NK-92 treated with Interleukin-12 subunit alpha and Interleukin-12 subunit beta, amount 100 ng/mL, for 24 hours (cell line): ENCODE results near the gene UHRF2.
"Not testable (repeated sequence)": the region's sequence is repeated elsewhere in the genome, so short reads cannot be mapped to it uniquely, and the experiment has no call there.

Experiments
- DNase-seq: peaks from one replicate; lab custom pipeline; 2025; lab: John Stamatoyannopoulos, UW

The UHRF2 gene, protein sequence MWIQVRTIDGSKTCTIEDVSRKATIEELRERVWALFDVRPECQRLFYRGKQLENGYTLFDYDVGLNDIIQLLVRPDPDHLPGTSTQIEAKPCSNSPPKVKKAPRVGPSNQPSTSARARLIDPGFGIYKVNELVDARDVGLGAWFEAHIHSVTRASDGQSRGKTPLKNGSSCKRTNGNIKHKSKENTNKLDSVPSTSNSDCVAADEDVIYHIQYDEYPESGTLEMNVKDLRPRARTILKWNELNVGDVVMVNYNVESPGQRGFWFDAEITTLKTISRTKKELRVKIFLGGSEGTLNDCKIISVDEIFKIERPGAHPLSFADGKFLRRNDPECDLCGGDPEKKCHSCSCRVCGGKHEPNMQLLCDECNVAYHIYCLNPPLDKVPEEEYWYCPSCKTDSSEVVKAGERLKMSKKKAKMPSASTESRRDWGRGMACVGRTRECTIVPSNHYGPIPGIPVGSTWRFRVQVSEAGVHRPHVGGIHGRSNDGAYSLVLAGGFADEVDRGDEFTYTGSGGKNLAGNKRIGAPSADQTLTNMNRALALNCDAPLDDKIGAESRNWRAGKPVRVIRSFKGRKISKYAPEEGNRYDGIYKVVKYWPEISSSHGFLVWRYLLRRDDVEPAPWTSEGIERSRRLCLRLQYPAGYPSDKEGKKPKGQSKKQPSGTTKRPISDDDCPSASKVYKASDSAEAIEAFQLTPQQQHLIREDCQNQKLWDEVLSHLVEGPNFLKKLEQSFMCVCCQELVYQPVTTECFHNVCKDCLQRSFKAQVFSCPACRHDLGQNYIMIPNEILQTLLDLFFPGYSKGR

GRCh38 chr9:6412487-6413364 lies at the start of gene UHRF2:
TSS of gene UHRF2 (plus strand) at chr9:6413199. CDS start at chr9:6413491, 292 bp downstream.
- DNase-seq, result peak; percentile 98

DNA sequence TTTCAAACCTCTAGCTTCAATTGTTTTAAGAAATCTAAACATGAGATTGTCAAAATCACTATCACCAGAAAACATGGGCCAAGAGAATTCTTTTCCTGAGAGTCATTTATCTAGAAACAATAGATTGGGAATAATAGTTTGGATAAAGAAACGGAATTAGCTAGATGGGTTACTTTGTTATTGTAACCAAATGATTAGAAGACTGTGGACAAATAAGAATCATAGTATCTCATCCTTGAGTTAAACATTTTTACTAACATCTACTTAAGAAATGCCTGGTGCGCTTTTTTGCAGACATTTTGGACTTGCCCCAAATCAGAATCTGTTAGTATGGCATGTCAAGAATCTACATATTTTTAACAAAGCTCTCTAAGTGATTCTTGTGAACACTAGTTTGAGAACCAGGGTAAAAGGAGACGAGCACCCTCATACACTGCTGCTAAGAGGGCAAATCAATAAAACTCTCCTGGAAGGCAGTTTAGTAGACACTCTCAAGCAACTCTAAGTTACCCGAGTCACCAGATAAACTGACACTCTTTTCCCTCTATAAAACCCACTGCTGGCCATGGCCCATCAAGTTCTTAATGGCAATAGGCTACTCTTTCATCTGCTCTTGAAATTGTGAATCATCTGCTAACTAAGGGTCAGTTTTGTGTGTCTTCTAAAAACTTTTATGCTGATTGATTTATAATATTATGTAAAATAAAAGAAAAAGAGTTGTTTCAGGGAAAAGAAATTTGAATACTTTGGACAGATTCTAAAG lies 45.7 kb upstream of the UHRF2 start:
- DNase-seq, result no peak

DNA sequence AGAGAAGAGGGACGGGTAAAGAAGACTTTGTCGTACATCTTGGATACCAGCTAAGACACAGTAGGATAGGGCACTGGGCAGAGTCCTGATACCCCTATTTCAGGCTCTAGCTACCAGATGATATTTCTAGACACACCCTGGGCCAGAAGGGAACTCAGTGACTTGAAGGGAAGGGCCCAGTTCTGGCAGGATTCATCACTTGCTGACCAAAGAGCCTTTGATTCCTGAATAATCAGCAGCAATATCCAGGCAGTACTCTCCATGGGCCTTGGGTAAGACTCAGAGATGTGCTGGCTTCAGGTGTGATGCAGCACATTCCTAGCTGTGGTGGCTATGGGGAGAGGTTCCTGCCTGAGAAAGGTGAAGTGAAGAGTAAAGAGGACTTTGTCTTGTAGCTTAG lies 44.2 kb upstream of the UHRF2 start:
- no peak for DNase-seq

GRCh38 chr9:6381477-6382012 lies 31.5 kb upstream of the UHRF2 start:
- DNase-seq, result not testable (repeated sequence)

- DNase-seq, result no peak
Measured at GRCh38 chr9:6382681-6383080, 30.3 kb upstream of the UHRF2 start.

GRCh38 chr9:6383551-6384225 lies 29.3 kb upstream of the UHRF2 start:
- DNase-seq, result no peak

DNA sequence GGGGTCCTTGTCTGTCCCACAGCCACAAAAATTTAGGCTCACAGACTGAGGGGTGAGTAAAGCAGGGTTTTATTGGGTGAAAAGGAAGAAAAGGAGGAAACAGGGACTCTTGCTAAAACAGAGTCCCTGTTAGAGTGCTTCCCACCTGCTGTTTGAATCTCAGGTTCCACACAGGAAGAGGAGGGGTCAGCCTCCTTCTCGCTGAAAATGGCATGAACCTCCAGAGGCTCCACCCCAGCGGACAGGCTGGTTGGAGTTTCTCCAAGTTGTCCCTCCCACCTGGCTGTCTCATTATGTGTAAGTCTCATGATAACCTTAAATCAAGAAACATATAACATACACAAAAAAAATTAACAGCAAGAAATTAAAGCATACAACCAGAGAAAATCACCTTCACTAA lies 28.3 kb upstream of the UHRF2 start:
- DNase-seq, result no peak

DNA sequence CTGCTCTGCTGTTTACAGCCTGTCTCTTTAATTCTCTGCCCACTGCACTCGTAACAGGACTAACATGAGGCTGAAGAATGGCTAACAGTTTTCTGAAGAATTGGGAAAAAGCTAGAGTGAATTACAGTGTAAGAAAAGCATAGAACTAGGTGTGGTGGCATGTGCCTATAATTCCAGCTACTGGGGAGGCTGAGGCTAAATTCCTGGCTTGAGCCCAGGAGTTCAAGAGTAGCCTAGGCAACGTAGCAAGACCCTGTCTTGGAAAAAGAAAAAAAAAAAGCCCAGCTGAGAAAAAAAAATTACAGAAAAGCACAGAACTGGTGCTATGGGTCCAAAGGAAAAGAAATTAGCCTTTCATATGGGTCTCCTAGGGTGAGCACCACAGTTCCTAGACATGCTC lies 13.9 kb upstream of the UHRF2 start:
- DNase-seq, result no peak

GRCh38 chr9:6405371-6405770 lies 7.6 kb upstream of the UHRF2 start:
- DNase-seq, result no peak

GRCh38 chr9:6407778-6408177 lies 5.2 kb upstream of the UHRF2 start:
- DNase-seq, result no peak

GRCh38 chr9:6408320-6408719 lies 4.7 kb upstream of the UHRF2 start:
- DNase-seq, result no peak

DNA sequence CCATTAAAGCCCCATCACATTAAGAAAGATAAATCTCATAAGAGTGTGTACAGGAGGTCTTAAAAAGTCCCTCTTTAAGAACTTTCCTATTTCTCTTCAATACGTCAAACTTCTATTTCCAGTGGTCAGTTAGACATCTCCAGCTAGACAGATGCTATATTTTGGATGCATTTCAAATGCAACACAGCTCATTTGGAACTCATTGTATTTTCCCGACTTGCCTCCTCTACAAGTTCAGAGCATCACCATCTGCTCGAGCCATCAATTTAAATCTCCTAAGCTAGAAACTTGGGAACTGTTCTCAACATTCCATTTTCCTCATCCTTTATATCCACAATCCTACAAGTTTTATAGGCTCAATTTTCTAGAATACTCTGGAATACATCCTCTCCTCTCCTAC lies 3.2 kb upstream of the UHRF2 start:
- no peak for DNase-seq

GRCh38 chr9:6410633-6411032 lies 2.4 kb upstream of the UHRF2 start:
- DNase-seq, result no peak

DNA sequence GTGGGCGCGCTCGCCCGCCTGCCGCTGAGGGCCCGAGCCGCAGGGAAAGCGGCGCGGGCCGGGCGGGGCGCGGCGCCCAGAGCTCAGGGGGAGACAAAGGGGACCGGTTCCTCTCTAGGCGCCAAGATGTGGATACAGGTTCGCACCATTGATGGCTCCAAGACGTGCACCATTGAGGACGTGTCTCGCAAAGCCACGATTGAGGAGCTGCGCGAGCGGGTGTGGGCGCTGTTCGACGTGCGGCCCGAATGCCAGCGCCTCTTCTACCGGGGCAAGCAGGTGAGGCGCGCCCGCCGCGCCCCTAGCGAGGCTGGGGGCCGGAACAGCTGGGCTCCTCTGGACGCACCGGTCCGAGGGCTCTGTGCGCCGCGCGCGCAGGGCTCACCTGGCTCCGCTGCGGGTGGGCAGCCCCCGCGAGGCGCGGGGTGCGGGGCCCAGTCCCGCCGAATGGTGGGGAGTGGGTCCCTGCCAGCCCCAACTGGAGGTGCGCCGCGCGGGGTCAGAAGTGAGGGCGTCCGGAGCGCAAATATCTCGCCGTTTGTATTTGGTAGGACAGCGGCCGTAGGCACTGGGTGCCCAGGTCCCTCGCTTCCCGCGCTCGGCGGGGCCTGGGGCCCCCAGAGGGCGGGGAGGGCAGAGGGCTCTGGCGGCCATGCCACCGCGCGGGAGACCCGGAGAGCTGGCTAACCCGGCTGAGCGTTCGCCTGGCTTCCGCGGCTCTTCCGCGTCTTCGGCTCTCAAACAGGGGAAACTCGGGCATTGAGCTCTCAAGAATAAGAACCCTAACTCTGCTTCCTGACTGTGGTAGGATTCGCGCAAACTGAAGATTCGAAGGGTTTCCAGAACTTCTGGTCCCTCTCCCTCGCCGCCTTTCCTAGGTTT lies 607 bp downstream of the UHRF2 start:
- peak; percentile 48 for DNase-seq

GRCh38 chr9:6414247-6414641 lies 1.2 kb downstream of the UHRF2 start:
- no peak for DNase-seq

DNA sequence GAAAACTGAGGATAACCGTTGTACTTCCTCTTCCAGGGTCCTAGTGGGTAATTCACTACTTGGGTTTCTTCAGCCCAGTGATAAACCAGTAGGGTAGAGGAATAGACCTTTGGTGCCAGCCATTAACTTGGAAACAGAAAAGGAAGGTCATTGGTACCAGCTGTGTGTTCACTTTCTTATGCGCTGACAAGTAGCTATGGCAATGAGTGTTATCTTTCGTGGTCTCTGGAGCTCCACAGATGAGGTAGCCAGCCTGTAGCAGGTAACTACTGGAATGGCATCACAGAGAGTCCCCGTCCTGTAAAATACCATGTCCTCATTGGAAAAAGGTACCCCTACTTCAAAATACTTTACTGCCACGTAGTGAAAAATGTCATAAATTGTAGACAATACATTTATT lies 2.3 kb downstream of the UHRF2 start:
- no peak for DNase-seq

GRCh38 chr9:6417186-6417585 lies 4.2 kb downstream of the UHRF2 start:
- no peak for DNase-seq

GRCh38 chr9:6418764-6419163 lies 5.8 kb downstream of the UHRF2 start:
- no peak for DNase-seq

- no peak for DNase-seq
Measured at GRCh38 chr9:6424940-6425339, 11.9 kb downstream of the UHRF2 start.

GRCh38 chr9:6426117-6426516 lies 13.1 kb downstream of the UHRF2 start:
- DNase-seq, result no peak
